Renal pelvis (tissue), 4 donors: ENCODE results near the gene GPATCH2. TPM values are rescaled to one million over a fixed set of nuclear protein-coding genes. Genes with fewer than 3 reads are reported as not detected.

Experiments
- DNase-seq: peaks from one replicate; pipeline ENCODE4 v3.0.0-alpha.2; 2013
- polyA plus RNA-seq, 3 donors: library from polyadenylated mRNA; unstranded; fragments of 120-200 nt; gene quantifications; one replicate each; pipeline ENCODE4 v1.2.1, GENCODE V29; 2013; ENCODE audit not compliant: insufficient read length in 3 of 3

GPATCH2 gene
- polyA plus RNA-seq, 3 donors = 22.3 to 24.9 (median 22.6) TPM

- DNase-seq = no peak
Observed at GRCh38 chr1:217379336-217379735, 251.6 kb downstream of the GPATCH2 start.

Other genes starting within 250 kb of the GPATCH2 start
- gene SPATA17, start 254 bp upstream of the GPATCH2 start, polyA plus RNA-seq = 10 to 100 TPM; 13.0 to 16.7 (median 13.7) TPM